Measurements from ENCODE around the gene ZNF503.
A peak's percentile ranks its signal among the peaks of the same experiment; 100 is the strongest.

Gene ZNF503

GRCh38 chr10:75396631-75397495 lies 4.7 kb downstream of the ZNF503 start:
- DNase-seq (ENCODE audit: extremely low read depth, low read depth): no peak
- TF ChIP-seq, protein P1, sequence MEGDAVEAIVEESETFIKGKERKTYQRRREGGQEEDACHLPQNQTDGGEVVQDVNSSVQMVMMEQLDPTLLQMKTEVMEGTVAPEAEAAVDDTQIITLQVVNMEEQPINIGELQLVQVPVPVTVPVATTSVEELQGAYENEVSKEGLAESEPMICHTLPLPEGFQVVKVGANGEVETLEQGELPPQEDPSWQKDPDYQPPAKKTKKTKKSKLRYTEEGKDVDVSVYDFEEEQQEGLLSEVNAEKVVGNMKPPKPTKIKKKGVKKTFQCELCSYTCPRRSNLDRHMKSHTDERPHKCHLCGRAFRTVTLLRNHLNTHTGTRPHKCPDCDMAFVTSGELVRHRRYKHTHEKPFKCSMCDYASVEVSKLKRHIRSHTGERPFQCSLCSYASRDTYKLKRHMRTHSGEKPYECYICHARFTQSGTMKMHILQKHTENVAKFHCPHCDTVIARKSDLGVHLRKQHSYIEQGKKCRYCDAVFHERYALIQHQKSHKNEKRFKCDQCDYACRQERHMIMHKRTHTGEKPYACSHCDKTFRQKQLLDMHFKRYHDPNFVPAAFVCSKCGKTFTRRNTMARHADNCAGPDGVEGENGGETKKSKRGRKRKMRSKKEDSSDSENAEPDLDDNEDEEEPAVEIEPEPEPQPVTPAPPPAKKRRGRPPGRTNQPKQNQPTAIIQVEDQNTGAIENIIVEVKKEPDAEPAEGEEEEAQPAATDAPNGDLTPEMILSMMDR (IDR thresholded peaks at IDR 0.05; ENCODE audit: low read depth, low read length): no peak

DNA sequence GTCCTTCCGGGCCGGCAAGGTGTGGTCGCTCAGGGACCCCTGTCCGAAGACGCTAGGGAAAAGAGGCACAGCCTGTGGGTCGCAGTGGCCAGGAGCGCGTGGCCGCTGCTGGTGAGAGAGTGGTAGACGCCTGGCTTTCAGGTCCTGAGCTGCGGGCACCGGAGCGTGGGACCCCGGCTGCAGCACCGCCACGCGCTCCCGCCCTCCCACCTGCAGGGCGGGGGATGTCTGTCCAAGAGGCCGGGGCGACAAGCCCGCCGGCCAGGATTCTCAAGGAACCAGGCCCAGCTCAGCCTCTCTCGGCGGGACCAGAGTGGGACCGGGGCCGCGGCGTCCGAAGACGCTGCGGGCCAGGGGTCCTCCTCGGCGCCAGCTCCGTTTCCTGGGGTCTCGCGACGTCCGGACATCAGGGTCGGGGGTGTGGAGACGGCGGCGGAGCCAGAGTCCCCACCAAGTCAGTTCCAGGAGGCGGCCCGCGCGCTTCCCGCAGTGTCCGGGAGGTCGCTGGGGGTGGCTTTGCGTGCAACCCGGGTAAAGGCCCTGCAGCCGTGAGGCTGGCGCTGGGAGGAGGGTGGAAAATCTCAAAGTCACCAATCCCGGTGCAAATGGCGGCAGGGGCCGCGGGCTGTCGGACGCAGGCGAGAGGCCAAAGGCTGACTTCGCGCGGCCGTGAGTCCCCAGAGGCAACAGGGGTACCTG lies 5.5 kb downstream of the ZNF503 start:
- TF ChIP-seq, protein P1 (IDR thresholded peaks at IDR 0.05; ENCODE audit: low read depth, low read length): no peak
- no peak for DNase-seq (ENCODE audit: extremely low read depth, low read depth)

GRCh38 chr10:75395066-75395931 lies 6.3 kb downstream of the ZNF503 start:
- TF ChIP-seq, protein P1 (IDR thresholded peaks at IDR 0.05; ENCODE audit: low read depth, low read length): peak; percentile 48
- DNase-seq (ENCODE audit: extremely low read depth, low read depth): no peak

DNA sequence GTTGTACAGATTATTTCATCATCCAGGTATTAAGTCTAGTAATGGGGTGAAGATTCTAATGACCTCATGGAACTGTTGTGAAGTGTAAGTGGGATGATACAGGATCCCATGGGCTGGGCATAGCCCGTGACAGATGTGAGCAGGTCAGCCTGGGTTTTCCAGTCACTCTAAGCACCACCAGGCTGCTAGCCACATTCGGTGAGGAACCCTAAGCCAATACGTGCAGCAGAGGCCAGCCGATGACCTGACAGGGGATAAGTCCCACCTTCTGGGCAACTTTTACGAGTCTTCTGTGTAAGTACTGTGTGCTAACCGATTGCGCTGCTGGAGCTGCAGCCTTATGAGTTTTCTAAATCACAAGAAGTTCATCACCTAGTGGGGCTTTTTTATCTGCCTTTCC lies 7.3 kb downstream of the ZNF503 start:
- TF ChIP-seq, protein P1 (IDR thresholded peaks at IDR 0.05; ENCODE audit: low read depth, low read length): no peak
- no peak for DNase-seq (ENCODE audit: extremely low read depth, low read depth)

DNA sequence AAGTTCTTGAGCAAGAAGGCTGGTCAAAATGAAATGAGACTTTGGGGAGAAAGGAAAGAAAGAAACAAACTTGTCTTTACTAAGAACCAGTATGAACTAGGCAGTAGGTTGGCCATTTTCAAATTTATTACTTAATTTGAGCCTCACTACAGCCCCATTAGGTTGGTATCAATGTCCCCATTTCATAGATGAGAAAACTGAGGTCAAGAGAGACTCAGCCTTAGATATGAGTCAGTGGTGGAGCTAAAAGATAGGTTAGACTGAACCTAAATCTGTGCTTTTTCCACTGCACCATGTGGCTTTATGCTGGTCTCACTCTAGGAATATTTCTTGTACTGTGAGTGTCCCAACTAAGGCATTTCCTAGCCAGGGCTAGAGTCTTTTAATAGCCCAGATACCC lies 8.8 kb downstream of the ZNF503 start:
- TF ChIP-seq, protein P1 (IDR thresholded peaks at IDR 0.05; ENCODE audit: low read depth, low read length): no peak
- DNase-seq (ENCODE audit: extremely low read depth, low read depth): no peak

GRCh38 chr10:75392271-75392670 lies 9.3 kb downstream of the ZNF503 start:
- no peak for DNase-seq (ENCODE audit: extremely low read depth, low read depth)

More at GRCh38 chr10:75392271-75392670, 9.3 kb downstream of the ZNF503 start:
- TF ChIP-seq, protein P1 (IDR thresholded peaks at IDR 0.05; ENCODE audit: low read depth, low read length): no peak
